Measurements from ENCODE around the gene TMEM212.

GRCh38 chr3:171840445-171840810 lies 2.7 kb upstream of the TMEM212 start:
- TF ChIP-seq CTCF (IDR thresholded peaks at IDR 0.05) (no peak), POLR2A (IDR thresholded peaks at IDR 0.05) (no peak)

Data from stomach (tissue), 4 donors.